Lower leg skin (tissue), 4 donors: ENCODE results near the gene PDE1A. TPM values are rescaled to one million over a fixed set of nuclear protein-coding genes. Genes with fewer than 3 reads are reported as not detected.
A peak's percentile ranks its signal among the peaks of the same experiment; 100 is the strongest.

Experiments
- DNase-seq, 2 donors: peaks; one replicate each; pipeline ENCODE4 v3.0.0-alpha.2; 2019; ENCODE audit warnings: low spot score in 2 of 2
- H3K4me3 ChIP-seq: fragments of 200-600 bp; sonication (generic); 2 replicates; pipeline ENCODE4 v1.5.1; 2017; ENCODE audit warnings: mild to moderate bottlenecking, low read depth; ENCODE audit not compliant: poor library complexity, severe bottlenecking
- CTCF ChIP-seq, 3 donors: fragments of 450-650 bp; IDR thresholded peaks; one replicate each; pipeline ENCODE4 v1.5.1; 2016; ENCODE audit warnings: antibody characterized with exemption in 3 of 3, mild to moderate bottlenecking in 3 of 3, moderate library complexity in 2 of 3
- POLR2A ChIP-seq, 2 donors: fragments of 450-650 bp; IDR thresholded peaks; one replicate each; pipeline ENCODE4 v1.6.1; 2016 to 2017; ENCODE audit warnings: antibody characterized with exemption in 2 of 2, mild to moderate bottlenecking in 1 of 2, moderate library complexity in 1 of 2
- WGBS, 2 donors: methylation state at CpG; one replicate each; pipeline ENCODE4 v1.1.5; 2018; 5-methylcytosine and 5-hydroxymethylcytosine counted together
- intact Hi-C: fragments of 100-400 bp; cut with DNase I; formaldehyde crosslinking; loops from one replicate; pipeline ENCODE4 v1.15.0; 2023; ENCODE audit warnings: low total_unique reads
- total RNA-seq, 4 donors: library from RNA; depleted of rRNA; stranded (reverse); fragments of >200 nt; gene quantifications; one replicate each; pipeline ENCODE4 v1.1.0, GENCODE V29; 2016

The PDE1A gene
- total RNA-seq, 4 donors from 2014 or later, result 0.11 to 4.3 (median 2.2) TPM

GRCh38 chr2:182197529-182197928 is 229.3 kb downstream of the PDE1A start:
- intact Hi-C loops, result no loop called here

GRCh38 chr2:182193291-182193690 is 233.5 kb downstream of the PDE1A start:
- DNase-seq, result no peak
- TF ChIP-seq CTCF (IDR thresholded peaks at IDR 0.05) (no peak), POLR2A (IDR thresholded peaks at IDR 0.05) (no peak)
- WGBS, 2 donors, result 93 to 94% methylated on average over 5 of the region's 5 CpGs
- intact Hi-C loops, result no loop called here
- no peak overlapping the region for H3K4me3 ChIP-seq

More at GRCh38 chr2:182197529-182197928, 229.3 kb downstream of the PDE1A start:
- no peak for DNase-seq
- no peak for TF ChIP-seq CTCF (IDR thresholded peaks at IDR 0.05)
- TF ChIP-seq POLR2A (IDR thresholded peaks at IDR 0.05), result no peak
- no peak overlapping the region for H3K4me3 ChIP-seq

- TF ChIP-seq POLR2A (IDR thresholded peaks at IDR 0.05) (no peak), CTCF (IDR thresholded peaks at IDR 0.05) (no peak)
- 79 to 89% methylated on average over 2 of the region's 2 CpGs for WGBS, 2 donors
- no peak overlapping the region for H3K4me3 ChIP-seq
- DNase-seq, result no peak
- intact Hi-C loops, result no loop called here
These were observed 235.8 kb downstream of the PDE1A start for GRCh38 chr2:182191061-182191460.

GRCh38 chr2:182187130-182187529 is 239.7 kb downstream of the PDE1A start:
- intact Hi-C loops, result loop anchor here (10.0 kb wide), 1 partner anchor 468 kb away; no protein-coding TSS in a partner anchor
- no peak overlapping the region for H3K4me3 ChIP-seq
- TF ChIP-seq CTCF (IDR thresholded peaks at IDR 0.05), result no peak
- TF ChIP-seq POLR2A (IDR thresholded peaks at IDR 0.05), result no peak
- no peak for DNase-seq

GRCh38 chr2:182186132-182186735 is 240.6 kb downstream of the PDE1A start:
- WGBS, 2 donors, result 34 to 37% methylated on average over 4 of the region's 4 CpGs
- TF ChIP-seq POLR2A (IDR thresholded peaks at IDR 0.05) (no peak), CTCF (IDR thresholded peaks at IDR 0.05) (peak in 1 of 3 donors; percentile 43)
- intact Hi-C loops, result loop anchor here (10.0 kb wide), 1 partner anchor 469 kb away; no protein-coding TSS in a partner anchor
- no peak overlapping the region for H3K4me3 ChIP-seq
- DNase-seq, result no peak

GRCh38 chr2:182182436-182182835 is 244.4 kb downstream of the PDE1A start:
- intact Hi-C loops, result loop anchor here (10.0 kb wide), 1 partner anchor 472 kb away; no protein-coding TSS in a partner anchor
- WGBS, 2 donors, result 59 to 79% methylated on average over 2 of the region's 2 CpGs
- no peak overlapping the region for H3K4me3 ChIP-seq
- DNase-seq, result no peak
- no peak for TF ChIP-seq CTCF (IDR thresholded peaks at IDR 0.05)
- no peak for TF ChIP-seq POLR2A (IDR thresholded peaks at IDR 0.05)
